Right lobe of liver (tissue), 4 donors: ENCODE data around the gene PRKAR1B.

Experiments
- CTCF ChIP-seq, 4 donors: fragments of 200-600 bp in 3 of 4; fragments of 450-650 bp in 1 of 4; IDR thresholded peaks; one replicate each; pipeline versions ENCODE4 v1.5.1 to v1.8.0; 2016 to 2022; ENCODE audit warnings: antibody characterized with exemption in 4 of 4, mild to moderate bottlenecking in 2 of 4
- POLR2A ChIP-seq: fragments of 450-650 bp; IDR thresholded peaks from one replicate; pipeline ENCODE4 v1.6.1; 2017; ENCODE audit warnings: antibody characterized with exemption, mild to moderate bottlenecking
- donor health status: DM: no; HTN: no; CAD: no.
- donor health status: DM: no; HTN: no; CAD: no.
- donor health status: DM: no; HTN: yes; CAD: no.

DNA sequence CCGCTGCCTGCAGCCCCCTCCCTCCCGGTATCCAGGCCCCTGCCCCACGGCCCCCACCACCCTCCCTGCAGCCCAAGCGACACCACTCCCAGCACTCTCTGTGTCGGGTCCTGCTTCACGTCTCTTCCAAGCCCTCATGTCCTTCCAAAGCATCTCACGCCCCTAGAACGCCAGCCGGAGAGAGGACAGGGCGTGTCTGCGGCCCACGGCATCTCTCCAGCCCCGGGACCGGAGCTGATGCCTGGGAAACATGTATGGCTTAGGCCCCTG, 156.3 kb downstream of the PRKAR1B start:
- no peak for TF ChIP-seq POLR2A
- no peak for TF ChIP-seq CTCF (IDR thresholded peaks at IDR 0.05)
